A549 (cell line): ENCODE results near the gene KREMEN1. TPM values are rescaled to one million over a fixed set of nuclear protein-coding genes. Genes with fewer than 3 reads are reported as not detected.

ENCODE experiments used
- ATAC-seq, 2 experiments: fragments of 200-7000 bp in 1 of 2; fragments of >200 bp in 1 of 2; cut with Nextera tagmentation in 1 of 2; cut with Tn5 transposase in 1 of 2; 3 replicates each; pipeline versions ENCODE4 v1.8.0 to v1.9.1; 2018 to 2020; ENCODE audit warnings: mild to moderate bottlenecking in 1 of 2, moderate library complexity in 1 of 2
- CTCF ChIA-PET: fragments of 300-600 bp; sonication (Branson Sonifier 250); formaldehyde crosslinking; extraction: SDS; loops from one replicate; lab custom pipeline; 2021; ENCODE audit warnings: antibody characterized with exemption, inconsistent platforms; lab: Yijun Ruan, JAX
- POLR2A ChIA-PET: fragments of 350-600 bp; formaldehyde crosslinking; extraction: SDS; loops from one replicate; lab custom pipeline; 2021; ENCODE audit warnings: antibody characterized with exemption, inconsistent platforms; lab: Yijun Ruan, JAX
- DNase-seq, 2 experiments: peaks; one replicate each; pipeline versions ENCODE4 v3.0.0 to v3.0.0-alpha.2; 2011 to 2016; ENCODE audit warnings: low read depth in 1 of 2, low spot score in 1 of 2
- FAIRE-seq: peaks from 2 replicates; lab custom pipeline; 2011; peaks lifted over from hg19 to GRCh38; lab: Jason Lieb, UNC
- H3K27ac ChIP-seq, 2 experiments: fragments of >200 bp; sonication (Bioruptor Twin); formaldehyde crosslinking; 3 replicates each; pipeline ENCODE4 v1.5.1; 2016 to 2017
- H3K4me1 ChIP-seq: fragments of >200 bp; sonication (Bioruptor Twin); formaldehyde crosslinking; 3 replicates; pipeline ENCODE4 v1.6.1; 2016
- H3K4me2 ChIP-seq: fragments of >200 bp; sonication (Bioruptor Twin); formaldehyde crosslinking; 3 replicates; pipeline ENCODE4 v1.6.1; 2016
- H3K4me3 ChIP-seq: fragments of >200 bp; sonication (Bioruptor Twin); formaldehyde crosslinking; 3 replicates; pipeline ENCODE4 v1.5.1; 2016
- H3K9me3 ChIP-seq: fragments of >200 bp; sonication (Bioruptor Twin); formaldehyde crosslinking; 3 replicates; pipeline ENCODE4 v1.6.1; 2016
- BHLHE40 ChIP-seq: IDR thresholded peaks from 2 replicates; pipeline ENCODE4 v1.6.1; 2012; ENCODE audit warnings: low read depth, low read length, inconsistent platforms
- CTCF ChIP-seq: fragments of >200 bp; sonication (Bioruptor Twin); formaldehyde crosslinking; IDR thresholded peaks from 3 replicates; pipeline ENCODE4 v1.5.1; 2016
- ELK1 ChIP-seq: fragments of 150-350 bp; IDR thresholded peaks from 2 replicates; pipeline ENCODE4 v1.6.1; 2014; ENCODE audit warnings: low read depth, mild to moderate bottlenecking, low read length
- EP300 ChIP-seq, 2 experiments: fragments of >200 bp; sonication (Bioruptor Twin); formaldehyde crosslinking; IDR thresholded peaks; 2 replicates in 1 of 2; 3 replicates in 1 of 2; pipeline ENCODE4 v1.6.1; 2016 to 2017
- FOSB ChIP-seq: fragments of 250-450 bp; sonication (Bioruptor Pico); IDR thresholded peaks from 2 replicates; pipeline ENCODE4 v1.5.0; 2020; ENCODE audit warnings: mild to moderate bottlenecking, moderate library complexity
- FOXS1 ChIP-seq: fragments of 250-450 bp; sonication (Bioruptor Pico); IDR thresholded peaks from 2 replicates; pipeline ENCODE4 v1.5.0; 2020; ENCODE audit warnings: mild to moderate bottlenecking, moderate library complexity
- HOXA7 ChIP-seq: fragments of 250-450 bp; sonication (Bioruptor Pico); IDR thresholded peaks from 2 replicates; pipeline ENCODE4 v1.5.0; 2020; ENCODE audit warnings: mild to moderate bottlenecking, moderate library complexity
- JUNB ChIP-seq: fragments of >200 bp; sonication (Bioruptor Twin); formaldehyde crosslinking; IDR thresholded peaks from 2 replicates; pipeline ENCODE4 v1.6.1; 2016
- KDM5A ChIP-seq: fragments of 200-600 bp; sonication (generic); IDR thresholded peaks from 2 replicates; pipeline ENCODE4 v1.6.1; 2016; ENCODE audit warnings: antibody characterized with exemption, mild to moderate bottlenecking
- NFE2L2 ChIP-seq: fragments of 150-350 bp; conservative IDR thresholded peaks from 2 replicates; pipeline ENCODE4 v1.6.1; 2014; ENCODE audit warnings: low read length
- PHF8 ChIP-seq: fragments of 200-600 bp; sonication (generic); IDR thresholded peaks from 2 replicates; pipeline ENCODE4 v1.6.1; 2016; ENCODE audit warnings: low read depth, mild to moderate bottlenecking, antibody characterized with exemption, moderate library complexity, borderline replicate concordance
- RAD21 ChIP-seq, 2 experiments: fragments of >200 bp in 1 of 2; sonication (Bioruptor Twin) in 1 of 2; formaldehyde crosslinking in 1 of 2; IDR thresholded peaks in 1 of 2; conservative IDR thresholded peaks in 1 of 2; 2 replicates in 1 of 2; 3 replicates in 1 of 2; pipeline ENCODE4 v1.6.1; 2012 to 2018; ENCODE audit warnings: inconsistent platforms in 1 of 2
- RNF2 ChIP-seq: fragments of 200-600 bp; sonication (generic); IDR thresholded peaks from 2 replicates; pipeline ENCODE4 v1.6.1; 2016; ENCODE audit warnings: low read depth, mild to moderate bottlenecking, antibody characterized with exemption, moderate library complexity, borderline replicate concordance
- SMC3 ChIP-seq: fragments of >200 bp; sonication (Bioruptor Twin); formaldehyde crosslinking; IDR thresholded peaks from 3 replicates; pipeline ENCODE4 v1.6.1; 2018; ENCODE audit warnings: inconsistent platforms
- WGBS: methylation state at CpG from one replicate; pipeline ENCODE4 v1.1.6; 2017; ENCODE audit errors: missing lambda C conversion rate; 5-methylcytosine and 5-hydroxymethylcytosine counted together
- polyA plus RNA-seq, 4 experiments: library from polyadenylated mRNA; depleted of rRNA in 3 of 4; stranded (reverse); fragments of >200 nt; fragmentation: RNase III in 1 of 4; extraction: RNeasy Plus Mini Kit Qiagen cat#74134 plus additional on column Dnase treatment in 1 of 4; gene quantifications; 2 replicates in 3 of 4; 3 replicates in 1 of 4; pipeline ENCODE4 v1.2.3, GENCODE V29; 2011 to 2017
- TF ChIP-seq, protein P1 (sequence below): fragments of 200-600 bp; sonication (generic); IDR thresholded peaks from 2 replicates; pipeline ENCODE4 v1.6.1; 2016; ENCODE audit warnings: antibody characterized with exemption, mild to moderate bottlenecking, moderate library complexity

The KREMEN1 gene
- polyA plus RNA-seq, 2 of the 4 experiments (the other 2 are of a cell fraction): 1.7 to 2.5 TPM

- no peaks in the 10 kb centered on the region for H3K9me3 ChIP-seq
- no peak overlapping the region for H3K4me3 ChIP-seq
- CTCF ChIA-PET: no interaction called here
- no peak for ATAC-seq
- TF ChIP-seq ELK1 (no peak), HOXA7 (CRISPR knock-in tag) (no peak), BHLHE40 (no peak), FOSB (CRISPR knock-in tag) (no peak)
- TF ChIP-seq, all 56 proteins: peak for 0
- Histone ChIP-seq H3K27ac (no peak overlapping the region), H3K4me2 (no peak overlapping the region), H3K4me1 (no peaks in the 10 kb centered on the region)
- 69% methylated on average over 4 of the region's 4 CpGs for WGBS
- FAIRE-seq: no peak
- POLR2A ChIA-PET: no interaction called here
- no peak for DNase-seq
Measured at GRCh38 chr22:29114392-29114791, 41.6 kb downstream of the KREMEN1 start.

DNA sequence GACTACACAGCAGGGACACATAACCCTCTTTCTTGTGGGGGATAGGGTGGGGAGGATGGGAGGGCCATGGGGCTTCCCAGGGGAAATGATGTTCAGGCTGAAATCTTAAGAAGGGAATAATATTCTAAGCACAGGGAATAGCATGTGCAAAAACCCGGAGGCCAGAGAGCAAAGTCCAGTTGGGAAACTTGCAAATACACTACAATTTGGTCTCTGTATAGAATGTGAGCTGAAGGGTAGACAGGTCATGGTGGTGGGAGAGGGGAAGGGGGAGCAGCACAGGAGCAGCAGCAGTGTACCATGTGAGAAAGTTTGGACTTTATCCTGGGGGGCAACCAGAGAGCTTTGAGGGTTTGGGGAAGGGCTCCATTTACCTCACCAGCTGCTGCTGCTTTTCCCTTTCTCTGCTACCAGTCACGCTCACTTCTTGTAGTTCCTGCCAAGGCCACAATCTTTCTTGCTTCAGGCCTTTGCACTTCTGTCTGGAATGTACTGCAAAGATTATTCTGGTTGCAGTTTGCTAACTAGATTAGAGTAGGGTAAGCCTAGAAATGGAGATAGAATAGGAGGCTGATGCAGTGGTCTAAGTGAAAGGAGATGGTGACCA is 43.0 kb downstream of the KREMEN1 start:
- Histone ChIP-seq H3K4me2 (no peak overlapping the region), H3K4me1 (no peaks in the 10 kb centered on the region), H3K27ac (no peak overlapping the region), H3K9me3 (no peaks in the 10 kb centered on the region), H3K4me3 (no peak overlapping the region)
- no peak for DNase-seq
- no peak for TF ChIP-seq KDM5A
- TF ChIP-seq, protein P1, sequence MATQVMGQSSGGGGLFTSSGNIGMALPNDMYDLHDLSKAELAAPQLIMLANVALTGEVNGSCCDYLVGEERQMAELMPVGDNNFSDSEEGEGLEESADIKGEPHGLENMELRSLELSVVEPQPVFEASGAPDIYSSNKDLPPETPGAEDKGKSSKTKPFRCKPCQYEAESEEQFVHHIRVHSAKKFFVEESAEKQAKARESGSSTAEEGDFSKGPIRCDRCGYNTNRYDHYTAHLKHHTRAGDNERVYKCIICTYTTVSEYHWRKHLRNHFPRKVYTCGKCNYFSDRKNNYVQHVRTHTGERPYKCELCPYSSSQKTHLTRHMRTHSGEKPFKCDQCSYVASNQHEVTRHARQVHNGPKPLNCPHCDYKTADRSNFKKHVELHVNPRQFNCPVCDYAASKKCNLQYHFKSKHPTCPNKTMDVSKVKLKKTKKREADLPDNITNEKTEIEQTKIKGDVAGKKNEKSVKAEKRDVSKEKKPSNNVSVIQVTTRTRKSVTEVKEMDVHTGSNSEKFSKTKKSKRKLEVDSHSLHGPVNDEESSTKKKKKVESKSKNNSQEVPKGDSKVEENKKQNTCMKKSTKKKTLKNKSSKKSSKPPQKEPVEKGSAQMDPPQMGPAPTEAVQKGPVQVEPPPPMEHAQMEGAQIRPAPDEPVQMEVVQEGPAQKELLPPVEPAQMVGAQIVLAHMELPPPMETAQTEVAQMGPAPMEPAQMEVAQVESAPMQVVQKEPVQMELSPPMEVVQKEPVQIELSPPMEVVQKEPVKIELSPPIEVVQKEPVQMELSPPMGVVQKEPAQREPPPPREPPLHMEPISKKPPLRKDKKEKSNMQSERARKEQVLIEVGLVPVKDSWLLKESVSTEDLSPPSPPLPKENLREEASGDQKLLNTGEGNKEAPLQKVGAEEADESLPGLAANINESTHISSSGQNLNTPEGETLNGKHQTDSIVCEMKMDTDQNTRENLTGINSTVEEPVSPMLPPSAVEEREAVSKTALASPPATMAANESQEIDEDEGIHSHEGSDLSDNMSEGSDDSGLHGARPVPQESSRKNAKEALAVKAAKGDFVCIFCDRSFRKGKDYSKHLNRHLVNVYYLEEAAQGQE: no peak
- TF ChIP-seq FOXS1: no peak
- no peak for TF ChIP-seq NFE2L2
- TF ChIP-seq PHF8: no peak
- TF ChIP-seq SMC3: no peak
- TF ChIP-seq JUNB: no peak
- no peak for TF ChIP-seq BHLHE40
- TF ChIP-seq CTCF: no peak
- no peak for TF ChIP-seq EP300 (IDR thresholded peaks at IDR 0.05)
- TF ChIP-seq RNF2: no peak
- TF ChIP-seq RAD21 (conservative IDR thresholded peaks at IDR 0.05 in 1 of 2, IDR thresholded peaks at IDR 0.05 in 1 of 2): no peak
- ChIA-PET POLR2A (no interaction called here), CTCF (interaction anchor here (1.3 kb wide), 1 partner anchor 9 kb away, joined by 4 read pairs; no protein-coding TSS in a partner anchor)
- 59% methylated on average over 2 of the region's 2 CpGs for WGBS
- ATAC-seq: no peak
- FAIRE-seq: no peak
